Right forelimb (tissue), 1 donor: ENCODE results near the gene ALDH3B2.
"Not testable (repeated sequence)": the region's sequence is repeated elsewhere in the genome, so short reads cannot be mapped to it uniquely, and the experiment has no call there.

Experiments used
- DNase-seq: peaks from one replicate; pipeline ENCODE4 v3.0.0-alpha.2; 2018

ALDH3B2 gene

GRCh38 chr11:67641338-67642172, 32.9 kb downstream of the ALDH3B2 start:
- DNase-seq: no peak

DNA sequence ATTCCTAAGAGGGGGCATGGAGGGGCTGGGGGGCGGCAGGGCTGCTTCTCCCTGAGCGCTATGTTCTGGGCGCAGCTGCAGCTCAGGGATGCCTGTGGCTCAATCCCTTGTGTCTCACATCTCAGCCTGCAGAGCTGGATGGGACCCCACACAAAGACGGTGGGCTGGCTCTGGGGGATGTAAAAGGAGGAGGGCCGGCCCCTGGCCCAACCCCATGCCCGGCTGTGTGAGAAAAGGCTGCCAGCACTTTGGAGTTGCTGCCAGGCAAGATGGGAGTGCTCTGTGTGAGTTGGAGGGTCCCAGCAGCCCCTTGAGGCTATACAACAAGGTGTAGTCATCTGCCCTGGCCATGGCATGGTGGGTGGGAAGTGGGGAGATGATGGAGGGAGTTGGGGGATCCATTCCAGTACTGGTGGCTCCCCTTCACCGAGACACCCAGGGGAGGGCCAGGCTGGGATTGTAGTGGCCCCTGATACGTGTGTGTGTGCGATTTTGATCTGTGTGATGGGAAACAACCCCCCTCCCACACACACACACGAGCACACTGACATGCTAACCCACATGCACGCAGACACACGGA, 33.6 kb downstream of the ALDH3B2 start:
- no peak for DNase-seq

DNA sequence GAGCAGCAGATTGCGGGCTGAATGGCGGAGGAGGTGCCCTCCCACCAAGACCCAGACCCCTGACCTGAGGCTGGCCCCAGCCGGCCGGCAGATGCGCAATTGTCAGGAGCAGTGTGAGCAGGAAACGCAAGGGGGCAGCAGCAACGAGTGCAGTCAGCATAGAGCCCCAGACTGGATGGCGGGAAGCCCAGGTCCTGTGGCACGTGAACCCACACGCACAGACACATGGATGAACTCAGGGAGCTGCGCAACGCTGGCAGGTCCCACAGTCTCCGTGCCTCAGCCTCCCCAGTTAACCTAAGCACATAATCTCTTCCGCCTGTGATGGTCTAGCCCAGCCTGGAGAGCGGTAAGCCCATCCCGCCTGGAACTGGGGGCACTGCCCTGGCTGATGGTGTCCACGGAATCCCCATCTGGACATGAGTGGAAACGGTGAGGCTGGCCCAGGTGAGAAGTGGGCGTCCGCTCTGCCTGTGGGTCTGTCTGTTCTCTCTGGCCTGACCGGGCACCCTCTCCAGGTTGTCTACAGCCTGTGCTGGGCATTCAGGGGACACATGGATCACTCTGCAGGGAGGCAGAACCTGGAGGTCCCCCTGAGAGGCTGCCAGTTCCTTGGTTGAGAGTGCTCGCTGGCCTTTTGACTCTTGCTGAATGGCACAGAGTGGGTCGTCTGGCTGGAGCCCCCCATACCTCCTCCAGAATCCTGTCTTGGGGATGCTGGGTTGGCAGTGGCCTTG, 34.2 kb downstream of the ALDH3B2 start:
- DNase-seq: peak; percentile 70

GRCh38 chr11:67639438-67639859, 35.0 kb downstream of the ALDH3B2 start, which contains the start of gene TBX10:
Gene TBX10, minus strand, starts transcription at chr11:67639763. Its CDS starts 291 bp downstream, at chr11:67639472.
- DNase-seq: no peak

GRCh38 chr11:67638535-67639437, 35.6 kb downstream of the ALDH3B2 start:
- no peak for DNase-seq

DNA sequence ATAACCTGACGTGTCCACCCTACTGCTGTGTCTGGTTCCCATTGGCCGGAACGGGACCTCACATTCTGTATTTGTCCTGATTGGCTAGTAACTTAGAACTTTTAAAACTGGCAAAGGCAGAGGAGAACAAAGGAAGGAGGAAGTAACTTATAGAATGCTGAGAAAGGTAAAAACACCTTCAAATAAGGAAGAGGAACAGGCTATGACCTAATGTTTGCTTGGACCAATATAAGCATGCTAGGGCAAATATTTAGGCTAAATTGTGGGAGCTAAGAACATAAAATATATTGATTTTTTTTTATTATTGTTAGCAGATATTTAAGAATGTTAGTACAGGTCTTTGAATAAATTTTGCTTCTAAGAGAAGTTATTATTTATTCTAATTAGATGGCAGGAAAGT, 37.0 kb downstream of the ALDH3B2 start:
- not testable (repeated sequence) for DNase-seq

DNA sequence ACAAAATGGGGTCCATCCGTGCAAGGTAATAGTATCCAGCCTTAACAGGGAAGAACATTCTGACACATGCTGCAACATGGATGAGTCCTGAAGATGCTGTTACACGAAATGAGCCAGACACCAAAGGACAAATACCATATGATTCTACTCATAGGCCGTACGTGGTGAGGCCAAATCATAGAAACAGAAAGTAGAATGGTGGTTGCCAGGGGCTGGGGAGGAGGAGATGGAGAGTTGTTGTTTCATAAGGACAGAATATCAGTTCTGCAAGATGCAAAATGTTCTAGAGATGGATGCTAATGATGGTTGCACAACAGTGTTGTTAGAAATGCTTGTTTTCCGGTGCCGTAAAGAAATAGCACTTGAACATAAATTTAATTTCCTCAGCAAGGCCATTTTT, 37.5 kb downstream of the ALDH3B2 start:
- no peak for DNase-seq

DNA sequence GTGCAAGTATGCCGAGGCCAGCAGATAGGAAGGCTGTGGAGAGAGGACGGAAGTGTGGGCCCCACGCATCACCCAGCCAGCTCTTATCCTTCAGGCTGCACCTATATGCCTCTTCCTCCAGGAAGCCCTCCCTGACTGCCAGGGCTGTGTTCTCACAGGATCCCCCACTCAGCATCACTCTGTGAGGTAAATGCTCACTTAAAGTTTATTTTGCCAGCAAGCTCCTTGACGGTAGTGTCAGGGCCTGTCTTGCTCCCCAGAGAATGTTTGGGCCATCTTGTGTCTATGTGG, 39.2 kb downstream of the ALDH3B2 start:
- no peak for DNase-seq

DNA sequence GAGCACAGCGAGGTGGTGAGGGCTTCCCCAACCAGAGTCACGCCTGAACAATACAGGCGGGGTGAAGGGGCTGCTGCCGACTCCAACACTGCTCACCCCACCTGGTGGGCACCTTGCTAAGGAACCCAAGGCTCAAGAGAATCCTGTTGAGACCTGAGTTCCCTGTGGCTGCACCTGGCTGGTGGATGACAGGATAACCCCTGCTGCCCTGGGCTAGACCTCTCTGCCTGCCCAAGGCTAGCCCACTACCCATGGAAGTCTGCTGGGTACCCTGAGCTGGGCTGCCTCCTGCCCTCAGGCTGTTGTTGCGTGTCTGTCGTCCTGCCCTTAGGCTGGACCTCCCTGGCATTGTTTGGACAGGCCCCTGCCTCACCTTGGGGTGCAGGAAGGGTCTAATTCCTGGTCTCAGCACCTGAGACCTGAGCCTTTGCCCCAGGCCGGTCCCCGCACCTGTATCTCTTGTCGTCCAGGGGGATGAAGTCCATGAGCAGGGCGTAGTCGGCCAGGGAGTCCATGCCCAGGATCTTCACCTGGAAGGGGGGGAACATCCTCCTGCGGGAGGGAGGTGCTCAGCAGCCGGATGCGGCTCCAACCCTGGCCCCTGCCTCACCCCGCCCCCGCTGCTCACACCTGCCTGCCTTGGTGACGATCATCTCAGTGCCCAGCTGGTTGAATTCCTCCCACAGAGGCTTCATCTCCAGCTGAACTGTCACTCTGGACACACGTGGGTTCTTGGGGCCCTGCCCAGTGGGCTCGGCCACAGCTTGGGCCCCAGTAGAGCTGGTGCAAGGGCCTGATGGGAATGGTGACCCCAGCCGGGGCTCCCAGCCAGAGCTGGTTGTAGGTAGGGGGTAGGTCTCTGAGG, 39.8 kb downstream of the ALDH3B2 start:
- DNase-seq: no peak

DNA sequence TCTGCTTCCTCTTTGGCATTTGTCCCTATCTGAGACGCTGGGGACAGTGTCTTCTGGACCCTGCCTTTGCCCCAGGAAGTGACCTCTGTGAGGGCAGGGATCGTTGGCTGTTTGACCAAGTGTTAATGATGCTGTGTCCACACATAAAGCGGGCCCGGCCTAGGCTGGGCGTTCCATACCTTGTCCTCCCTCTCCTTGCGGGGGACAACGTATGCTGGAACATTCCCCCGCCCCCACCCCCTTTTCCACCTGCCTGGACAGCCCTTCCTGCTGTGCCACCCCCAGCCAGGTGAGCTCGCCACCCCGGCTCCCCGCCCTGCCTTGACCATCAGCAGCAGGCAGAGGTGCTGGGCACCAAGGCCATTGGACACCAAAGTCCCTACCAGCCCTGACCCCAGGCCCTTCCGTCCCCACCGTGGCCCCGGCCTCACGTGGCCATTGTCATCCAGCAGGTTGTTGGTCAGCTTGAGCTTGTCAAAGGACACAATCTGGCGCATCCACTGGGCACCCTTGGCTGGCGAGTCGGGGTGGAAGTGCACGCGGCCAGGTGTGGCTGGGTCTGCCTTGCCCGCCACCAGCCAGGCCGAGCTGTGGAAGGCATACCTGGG, 40.6 kb downstream of the ALDH3B2 start:
- no peak for DNase-seq

- DNase-seq: no peak
These were observed 41.3 kb downstream of the ALDH3B2 start for GRCh38 chr11:67632982-67633755.

DNA sequence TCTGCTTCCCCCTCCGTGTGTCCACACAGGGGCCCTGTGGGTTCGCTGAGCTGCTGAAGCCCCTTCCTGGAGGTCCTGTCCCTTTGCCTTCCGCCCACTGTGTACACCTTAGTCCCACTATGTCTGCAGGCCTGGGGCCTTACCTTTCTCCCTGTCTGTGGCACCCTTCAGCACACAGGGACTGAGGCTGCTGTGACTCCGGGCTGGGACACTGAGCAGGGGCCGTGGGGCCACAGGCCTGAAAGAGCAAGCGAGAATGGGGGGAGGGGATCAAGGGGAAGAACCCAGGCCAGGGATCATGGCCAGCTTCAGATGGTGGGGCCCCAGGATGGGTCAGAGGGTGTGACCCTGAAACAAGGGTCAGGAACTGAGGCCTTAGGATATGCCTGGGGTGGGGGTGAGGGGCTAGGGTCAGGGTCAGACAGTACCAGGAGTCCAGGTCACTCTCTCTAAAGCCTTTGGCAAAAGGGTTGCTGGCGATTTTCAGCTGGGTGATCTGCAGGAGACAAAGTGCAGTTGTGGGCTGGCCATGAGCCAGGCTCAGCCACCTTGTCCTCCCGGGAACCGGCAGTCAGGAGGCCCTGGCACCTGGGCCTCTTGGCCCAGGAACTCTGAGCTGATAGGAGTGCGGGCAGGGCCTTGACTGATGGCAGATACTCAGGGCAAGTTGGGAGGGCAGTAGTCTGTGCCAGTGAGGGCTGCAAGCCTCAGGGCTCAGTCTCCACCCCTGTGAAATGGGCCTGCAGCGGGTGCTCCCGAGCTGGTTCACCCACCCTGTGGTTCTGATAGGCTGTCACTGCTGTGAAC, 42.0 kb downstream of the ALDH3B2 start:
- DNase-seq: peak; percentile 22

DNA sequence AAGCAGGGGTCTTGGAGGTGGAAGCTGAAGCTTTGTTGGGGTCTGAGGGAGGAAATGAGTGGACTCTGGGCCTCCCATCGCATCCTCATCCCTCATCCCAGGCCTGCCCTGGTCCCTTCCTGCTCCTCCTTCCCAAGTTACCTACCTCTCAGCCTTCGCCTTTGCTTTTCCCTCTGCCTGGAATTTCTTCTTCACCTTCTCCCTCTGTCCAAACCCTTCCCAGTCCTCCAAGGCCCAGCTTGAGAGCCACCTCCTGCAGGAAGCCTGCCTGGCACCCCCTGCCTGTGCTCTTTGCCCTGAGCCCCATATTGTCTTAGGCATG, 42.6 kb downstream of the ALDH3B2 start:
- no peak for DNase-seq

DNA sequence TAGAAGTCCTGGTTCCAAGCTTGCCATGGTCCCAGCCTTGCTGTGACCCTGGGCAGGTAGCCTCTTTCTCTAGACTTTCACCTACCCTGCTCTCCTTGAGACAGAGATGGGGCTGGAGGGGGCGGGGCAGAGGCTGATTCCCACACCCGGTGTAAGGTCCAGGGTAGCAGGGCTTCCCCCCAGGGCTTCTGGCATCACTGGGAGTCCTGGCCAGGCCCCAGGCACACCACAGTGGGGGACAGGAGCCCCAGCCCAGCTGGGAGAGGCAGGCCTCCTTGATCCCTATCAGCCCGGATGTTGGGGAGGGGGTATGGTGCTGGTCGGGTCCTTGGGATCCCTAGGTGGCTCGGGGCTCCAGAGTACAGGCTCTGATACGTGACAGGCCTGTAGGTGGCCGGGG, 43.0 kb downstream of the ALDH3B2 start:
- no peak for DNase-seq

DNA sequence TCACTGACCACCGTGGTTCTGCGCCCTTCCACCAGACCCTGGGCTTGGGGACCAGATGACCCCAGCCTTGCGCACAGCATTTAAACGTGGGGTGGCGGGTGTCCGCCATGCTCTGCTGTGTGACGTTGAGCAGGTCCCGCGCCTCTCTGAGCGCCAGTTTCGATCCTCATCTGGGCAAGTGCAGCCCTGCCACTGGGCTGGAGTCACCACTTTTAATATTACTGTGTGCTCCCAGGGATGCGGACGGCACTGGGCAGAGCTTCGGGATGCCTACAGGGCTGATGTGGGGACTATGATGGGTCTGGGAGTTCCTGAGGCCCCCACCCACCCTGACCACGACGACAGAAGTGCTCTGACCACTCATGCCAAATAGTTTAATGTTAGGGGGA, 43.5 kb downstream of the ALDH3B2 start:
- DNase-seq: peak; percentile 44

DNA sequence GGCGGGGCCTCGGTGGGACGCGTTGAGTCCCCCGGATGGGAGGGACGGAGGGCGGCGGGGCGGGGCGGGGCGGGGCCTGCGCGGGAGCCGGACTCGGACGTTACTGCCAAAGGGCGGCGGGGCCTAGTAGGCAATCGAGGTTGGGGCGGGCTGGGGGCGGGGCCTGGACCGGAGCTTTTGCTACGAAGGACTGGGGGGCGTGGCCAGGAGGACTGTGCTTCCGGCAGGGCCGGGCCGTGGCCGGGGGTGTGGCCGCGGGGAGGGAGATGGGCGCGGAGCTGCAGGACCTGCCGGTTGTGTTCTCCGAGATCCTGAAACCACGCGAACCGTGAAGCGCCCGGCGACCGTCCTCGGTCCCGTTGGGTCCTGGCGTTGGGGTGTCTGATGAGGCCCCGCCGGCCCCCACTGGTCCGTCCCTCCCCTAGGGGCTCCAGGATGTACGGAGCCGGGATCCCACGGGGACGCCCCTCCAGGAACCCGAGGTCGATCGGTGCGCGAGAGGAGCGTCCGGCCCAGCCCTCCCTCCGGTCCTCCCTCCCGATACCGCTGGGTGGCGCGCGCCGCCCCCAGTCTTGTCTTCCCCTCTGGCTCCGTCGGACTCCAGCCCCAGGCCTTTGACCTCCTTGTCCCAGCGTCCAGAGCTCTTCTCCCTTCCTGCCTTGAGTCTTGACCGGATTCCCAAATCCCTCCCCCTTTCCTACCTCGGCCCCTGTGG, 44.0 kb downstream of the ALDH3B2 start:
- no peak for DNase-seq

DNA sequence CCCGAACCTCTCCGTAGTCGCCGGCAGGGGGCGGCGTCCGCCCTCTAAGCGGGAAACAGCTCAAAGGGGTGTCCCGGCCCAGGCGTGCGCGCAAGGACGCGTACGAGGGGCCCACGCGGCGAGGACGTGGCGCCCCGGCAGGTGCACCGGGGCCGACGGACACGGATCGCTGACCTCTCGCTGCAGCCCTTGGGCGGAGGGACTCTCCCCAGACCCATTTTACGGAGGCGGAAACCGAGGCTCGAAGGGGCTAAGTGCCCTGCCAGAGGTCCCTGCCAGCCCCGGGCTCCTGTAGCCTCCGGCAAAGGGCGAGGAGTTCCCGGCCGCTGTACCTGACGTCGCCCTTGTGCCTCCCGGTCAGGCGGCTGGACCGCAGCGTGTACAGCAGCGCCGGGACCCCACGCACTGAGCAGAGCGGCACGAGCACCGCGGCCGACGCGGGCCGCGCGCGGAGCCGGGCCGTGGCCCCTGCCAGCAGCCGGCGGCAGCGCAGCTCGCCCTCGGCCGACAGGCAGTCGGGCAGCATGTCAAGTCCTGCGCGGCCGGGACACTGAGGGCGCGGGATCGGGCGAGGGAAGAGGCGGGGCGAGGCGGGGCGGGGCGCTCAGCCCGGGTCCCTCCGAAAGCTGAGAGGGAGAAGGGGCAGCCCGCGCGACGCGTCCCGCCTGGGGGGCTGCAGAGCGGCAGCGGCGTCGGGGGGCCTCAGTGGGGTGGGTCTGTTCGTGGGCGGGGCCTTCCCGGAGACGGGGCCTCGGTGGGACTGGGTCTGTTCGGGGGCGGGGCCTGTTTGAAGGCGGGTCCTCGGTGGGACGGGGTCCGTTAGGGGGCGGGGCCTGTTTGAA, 44.8 kb downstream of the ALDH3B2 start, which contains the start of gene NUDT8:
Gene NUDT8, minus strand, starts transcription at position 552 of the 842 bp plus-strand sequence. Its CDS starts 26 bp downstream, at position 526.
- peak; percentile 99 for DNase-seq
